ENCODE data around the gene CCSER1.
"Not testable (repeated sequence)": the region's sequence is repeated elsewhere in the genome, so short reads cannot be mapped to it uniquely, and the experiment has no call there.

Gene CCSER1

GRCh38 chr4:91170768-91171167 lies 1043.6 kb downstream of the CCSER1 start:
- no peak for DNase-seq (ENCODE audit: low spot score)

- DNase-seq (ENCODE audit: low spot score), result no peak
Observed at GRCh38 chr4:91171217-91171616, 1044.0 kb downstream of the CCSER1 start.

GRCh38 chr4:91185061-91185460 lies 1057.9 kb downstream of the CCSER1 start:
- DNase-seq (ENCODE audit: low spot score), result peak; percentile 36

GRCh38 chr4:91198951-91199350 lies 1071.8 kb downstream of the CCSER1 start:
- DNase-seq (ENCODE audit: low spot score), result no peak

GRCh38 chr4:91207535-91207934 lies 1080.3 kb downstream of the CCSER1 start:
- DNase-seq (ENCODE audit: low spot score), result no peak

- peak; percentile 19 for DNase-seq (ENCODE audit: low spot score)
Observed at GRCh38 chr4:91212211-91212610, 1085.0 kb downstream of the CCSER1 start.

GRCh38 chr4:91217831-91218403 lies 1090.7 kb downstream of the CCSER1 start:
- not testable (repeated sequence) for DNase-seq (ENCODE audit: low spot score)

- no peak for DNase-seq (ENCODE audit: low spot score)
Observed at GRCh38 chr4:91220315-91220714, 1093.1 kb downstream of the CCSER1 start.

GRCh38 chr4:91222014-91222413 lies 1094.8 kb downstream of the CCSER1 start:
- DNase-seq (ENCODE audit: low spot score), result no peak

- no peak for DNase-seq (ENCODE audit: low spot score)
Observed at GRCh38 chr4:91226867-91227266, 1099.7 kb downstream of the CCSER1 start.

GRCh38 chr4:91228659-91229058 lies 1101.5 kb downstream of the CCSER1 start:
- DNase-seq (ENCODE audit: low spot score), result no peak

- DNase-seq (ENCODE audit: low spot score), result no peak
Observed at GRCh38 chr4:91233164-91233563, 1106.0 kb downstream of the CCSER1 start.

GRCh38 chr4:91243132-91243531 lies 1115.9 kb downstream of the CCSER1 start:
- no peak for DNase-seq (ENCODE audit: low spot score)

GRCh38 chr4:91256043-91256442 lies 1128.8 kb downstream of the CCSER1 start:
- DNase-seq (ENCODE audit: low spot score), result no peak

- DNase-seq (ENCODE audit: low spot score), result no peak
Observed at GRCh38 chr4:91256751-91257150, 1129.6 kb downstream of the CCSER1 start.

- DNase-seq (ENCODE audit: low spot score), result no peak
Observed at GRCh38 chr4:91257721-91258120, 1130.5 kb downstream of the CCSER1 start.

- DNase-seq (ENCODE audit: low spot score), result no peak
Observed at GRCh38 chr4:91258326-91258725, 1131.1 kb downstream of the CCSER1 start.

GRCh38 chr4:91267543-91267942 lies 1140.3 kb downstream of the CCSER1 start:
- no peak for DNase-seq (ENCODE audit: low spot score)

- DNase-seq (ENCODE audit: low spot score), result not testable (repeated sequence)
Observed at GRCh38 chr4:91268481-91268880, 1141.3 kb downstream of the CCSER1 start.

GRCh38 chr4:91268913-91269312 lies 1141.7 kb downstream of the CCSER1 start:
- DNase-seq (ENCODE audit: low spot score), result no peak

- DNase-seq (ENCODE audit: low spot score), result no peak
Observed at GRCh38 chr4:91279899-91280298, 1152.7 kb downstream of the CCSER1 start.

GRCh38 chr4:91280551-91281290 lies 1153.5 kb downstream of the CCSER1 start:
- no peak for DNase-seq (ENCODE audit: low spot score)

- DNase-seq (ENCODE audit: low spot score), result no peak
Observed at GRCh38 chr4:91282217-91282616, 1155.0 kb downstream of the CCSER1 start.

GRCh38 chr4:91283726-91284230 lies 1156.6 kb downstream of the CCSER1 start:
- no peak for DNase-seq (ENCODE audit: low spot score)
